Measurements from ENCODE around the gene CAMK1. TPM values are rescaled to one million over a fixed set of nuclear protein-coding genes. Genes with fewer than 3 reads are reported as not detected.

Gene CAMK1
- total RNA-seq, 2 donors from 2014 or later = 16.4 to 40.2 TPM

- no peak for DNase-seq (ENCODE audit: low spot score)
- Histone ChIP-seq H3K36me3 (peaks cover 79% of the 10 kb centered on the region), H3K4me1 (peaks cover 0 to 13% of the 10 kb centered on the region in 2 donors), H3K27me3 (no peaks in the 10 kb centered on the region), H3K4me3 (no peak overlapping the region), H3K27ac (no peak overlapping the region), H3K9me3 (no peaks in the 10 kb centered on the region)
- no peak for TF ChIP-seq CTCF (IDR thresholded peaks at IDR 0.05)
Observed at GRCh38 chr3:9800529-9800928, 30.8 kb upstream of the CAMK1 start.

- no peak for TF ChIP-seq CTCF (IDR thresholded peaks at IDR 0.05)
- H3K27me3 ChIP-seq = no peaks in the 10 kb centered on the region
Observed at GRCh38 chr3:9797196-9797945, 27.6 kb upstream of the CAMK1 start.

GRCh38 chr3:9795207-9795606 lies 25.5 kb upstream of the CAMK1 start:
- no peak for TF ChIP-seq CTCF (IDR thresholded peaks at IDR 0.05)
- Histone ChIP-seq H3K4me1 (peaks cover 0 to 35% of the 10 kb centered on the region in 2 donors), H3K4me3 (no peak overlapping the region), H3K27me3 (no peaks in the 10 kb centered on the region), H3K27ac (no peak overlapping the region), H3K9me3 (no peaks in the 10 kb centered on the region), H3K36me3 (peaks cover 39% of the 10 kb centered on the region)
- no peak for DNase-seq (ENCODE audit: low spot score)

More at GRCh38 chr3:9797196-9797945, 27.6 kb upstream of the CAMK1 start:
- Histone ChIP-seq H3K9me3 (no peaks in the 10 kb centered on the region), H3K4me3 (no peak overlapping the region), H3K4me1 (peaks cover 0 to 21% of the 10 kb centered on the region in 2 donors), H3K36me3 (peaks cover 54% of the 10 kb centered on the region), H3K27ac (no peak overlapping the region)
- DNase-seq (ENCODE audit: low spot score) = no peak

DNA sequence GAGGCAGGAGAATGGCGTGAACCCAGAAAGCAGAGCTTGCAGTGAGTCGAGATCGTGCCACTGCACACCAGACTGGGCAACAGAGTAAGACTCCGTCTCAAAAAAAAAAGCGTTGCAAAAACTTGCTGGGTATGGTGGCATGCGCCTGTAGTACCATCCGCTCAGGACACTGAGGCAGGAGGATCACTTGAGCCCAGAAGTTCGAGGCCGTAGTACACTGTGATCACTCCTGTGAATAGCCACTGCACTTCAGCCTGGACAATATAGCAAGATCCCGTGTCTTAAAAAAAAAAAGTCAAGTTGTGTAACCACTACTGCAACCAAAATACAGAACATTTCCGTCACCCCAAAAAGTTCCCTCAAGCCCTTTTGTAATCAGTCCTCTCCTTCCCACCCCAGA lies 24.7 kb upstream of the CAMK1 start:
- Histone ChIP-seq H3K4me1 (peaks cover 0 to 35% of the 10 kb centered on the region in 2 donors), H3K36me3 (peaks cover 36% of the 10 kb centered on the region), H3K4me3 (no peak overlapping the region), H3K27ac (no peak overlapping the region), H3K27me3 (no peaks in the 10 kb centered on the region), H3K9me3 (no peaks in the 10 kb centered on the region)
- no peak for DNase-seq (ENCODE audit: low spot score)
- no peak for TF ChIP-seq CTCF (IDR thresholded peaks at IDR 0.05)

- Histone ChIP-seq H3K4me3 (peak overlapping the region; percentile 92 to 99), H3K9me3 (no peaks in the 10 kb centered on the region), H3K36me3 (peaks cover 35% of the 10 kb centered on the region), H3K27me3 (no peaks in the 10 kb centered on the region), H3K4me1 (peaks cover 0 to 35% of the 10 kb centered on the region in 2 donors), H3K27ac (peak overlapping the region; percentile 96 to 99)
- DNase-seq (ENCODE audit: low spot score) = no peak
- no peak for TF ChIP-seq CTCF (IDR thresholded peaks at IDR 0.05)
Observed at GRCh38 chr3:9793161-9793781, 23.5 kb upstream of the CAMK1 start.

Data from right atrium auricular region (tissue), 2 donors.